ENCODE measurements around the gene FAM222A. TPM values are rescaled to one million over a fixed set of nuclear protein-coding genes. Genes with fewer than 3 reads are reported as not detected.

Gene FAM222A
- total RNA-seq, 1 experiment from 2014 or later = 12.8 TPM

DNA sequence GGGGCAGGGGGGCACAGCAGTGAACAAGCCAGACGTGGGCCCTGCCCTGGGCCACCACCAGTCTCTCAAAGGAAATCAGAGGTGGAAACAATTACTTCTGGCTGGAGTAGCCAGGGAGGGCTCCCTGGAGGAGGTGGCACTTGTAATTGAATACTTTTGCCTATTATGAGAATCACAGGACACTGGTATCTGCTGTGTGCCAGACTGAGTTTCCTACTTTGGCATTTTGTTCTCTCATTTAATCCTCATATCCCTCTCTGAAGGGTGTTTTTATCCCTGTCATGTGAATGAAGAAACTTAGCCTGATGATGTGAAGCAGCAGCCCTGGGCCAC is 7.2 kb downstream of the FAM222A start:
- Histone ChIP-seq H3K9me3 (ENCODE audit: control insufficient read depth, insufficient read depth, low read depth, low read length) (no peaks in the 10 kb centered on the region), H3K4me3 (ENCODE audit: low read depth in 2 of 2, low read length in 2 of 2) (no peak overlapping the region), H3K4me1 (ENCODE audit: control insufficient read depth, insufficient read depth, low read length) (peaks cover 19% of the 10 kb centered on the region), H3K27ac (ENCODE audit: low read length) (no peak overlapping the region), H3K36me3 (ENCODE audit: control insufficient read depth, insufficient read depth, low read length) (no peaks in the 10 kb centered on the region), H3K27me3 (ENCODE audit: control insufficient read depth, insufficient read depth, low read length) (no peaks in the 10 kb centered on the region)
- in situ Hi-C loops (cut with HindIII; ENCODE audit: low pct_unique_long_range_greater_than_20kb, low sequenced_read_pairs) (no loop called here), intact Hi-C loops (cut with micrococcal nuclease; ENCODE audit: unreplicated experiment) (no loop called here)
- no peak for DNase-seq (ENCODE audit: low read depth, low spot score)
- BruUV-seq (replicated peaks) = no TSS peak
- CTCF ChIA-PET = no interaction called here
- ATAC-seq = no peak
- TF ChIP-seq TCF7L2 (IDR thresholded peaks at IDR 0.05; ENCODE audit: low read depth, low read length) (no peak), REST (IDR thresholded peaks at IDR 0.05; ENCODE audit: insufficient read depth in 1 of 2, low read depth in 2 of 2, low read length in 1 of 2) (no peak), SIN3A (IDR thresholded peaks at IDR 0.05; ENCODE audit: borderline replicate concordance, insufficient read depth, low read depth, low read length) (no peak), CTCF (IDR thresholded peaks at IDR 0.05) (no peak), POLR2AphosphoS5 (IDR thresholded peaks at IDR 0.05; ENCODE audit: low read depth, low read length) (no peak)
- POLR2A ChIA-PET = no interaction called here

GRCh38 chr12:109721276-109721675 is 7.7 kb downstream of the FAM222A start:
- DNase-seq (ENCODE audit: low read depth, low spot score) (no peak), ATAC-seq (no peak)
- POLR2A ChIA-PET = no interaction called here
- BruUV-seq (replicated peaks) = no TSS peak
- intact Hi-C loops (cut with micrococcal nuclease; ENCODE audit: unreplicated experiment) (no loop called here), in situ Hi-C loops (cut with HindIII; ENCODE audit: low pct_unique_long_range_greater_than_20kb, low sequenced_read_pairs) (no loop called here)
- Histone ChIP-seq H3K27ac (ENCODE audit: low read length) (no peak overlapping the region), H3K9me3 (ENCODE audit: control insufficient read depth, insufficient read depth, low read depth, low read length) (no peaks in the 10 kb centered on the region), H3K4me3 (ENCODE audit: low read depth in 2 of 2, low read length in 2 of 2) (no peak overlapping the region), H3K36me3 (ENCODE audit: control insufficient read depth, insufficient read depth, low read length) (no peaks in the 10 kb centered on the region), H3K4me1 (ENCODE audit: control insufficient read depth, insufficient read depth, low read length) (peaks cover 14% of the 10 kb centered on the region), H3K27me3 (ENCODE audit: control insufficient read depth, insufficient read depth, low read length) (no peaks in the 10 kb centered on the region)
- CTCF ChIA-PET = no interaction called here
- TF ChIP-seq POLR2AphosphoS5 (IDR thresholded peaks at IDR 0.05; ENCODE audit: low read depth, low read length) (no peak), SIN3A (IDR thresholded peaks at IDR 0.05; ENCODE audit: borderline replicate concordance, insufficient read depth, low read depth, low read length) (no peak), TCF7L2 (IDR thresholded peaks at IDR 0.05; ENCODE audit: low read depth, low read length) (no peak), CTCF (IDR thresholded peaks at IDR 0.05) (no peak), REST (IDR thresholded peaks at IDR 0.05; ENCODE audit: insufficient read depth in 1 of 2, low read depth in 2 of 2, low read length in 1 of 2) (no peak)
